Body of pancreas (tissue), 4 donors: ENCODE data around the gene GJA3.

Experiments
- POLR2A ChIP-seq, 3 donors: fragments of 450-650 bp; IDR thresholded peaks; one replicate each; pipeline ENCODE4 v1.6.1; 2016; ENCODE audit warnings: antibody characterized with exemption in 3 of 3, mild to moderate bottlenecking in 2 of 3
- TF ChIP-seq, protein P1 (sequence below), 7 experiments: fragments of 450-650 bp in 4 of 7; fragments of 200-600 bp in 3 of 7; sonication (generic) in 3 of 7; IDR thresholded peaks; one replicate each; pipeline ENCODE4 v1.5.1; 2016 to 2019; ENCODE audit warnings: antibody characterized with exemption in 7 of 7

DNA sequence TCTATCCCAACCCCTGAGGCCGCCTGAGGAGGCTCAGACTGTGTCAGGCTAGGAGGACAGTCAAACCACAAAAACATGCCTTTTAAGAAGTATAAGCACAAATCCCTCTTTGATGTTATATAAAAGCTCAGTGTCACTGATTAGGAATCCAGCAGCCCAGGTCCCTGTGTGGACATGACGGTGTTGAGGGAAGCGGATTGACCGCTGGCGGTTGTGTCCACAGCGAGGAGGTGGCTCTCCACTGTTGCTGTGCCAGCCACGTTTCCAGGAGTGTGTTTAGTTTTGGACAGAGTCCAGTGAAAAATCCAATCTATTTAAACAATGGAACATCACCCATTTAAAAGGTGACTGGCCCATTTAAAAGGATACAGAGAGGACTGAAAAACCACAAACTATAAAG is 7.5 kb upstream of the GJA3 start:
- no peak for TF ChIP-seq POLR2A (IDR thresholded peaks at IDR 0.05)
- TF ChIP-seq, protein P1, sequence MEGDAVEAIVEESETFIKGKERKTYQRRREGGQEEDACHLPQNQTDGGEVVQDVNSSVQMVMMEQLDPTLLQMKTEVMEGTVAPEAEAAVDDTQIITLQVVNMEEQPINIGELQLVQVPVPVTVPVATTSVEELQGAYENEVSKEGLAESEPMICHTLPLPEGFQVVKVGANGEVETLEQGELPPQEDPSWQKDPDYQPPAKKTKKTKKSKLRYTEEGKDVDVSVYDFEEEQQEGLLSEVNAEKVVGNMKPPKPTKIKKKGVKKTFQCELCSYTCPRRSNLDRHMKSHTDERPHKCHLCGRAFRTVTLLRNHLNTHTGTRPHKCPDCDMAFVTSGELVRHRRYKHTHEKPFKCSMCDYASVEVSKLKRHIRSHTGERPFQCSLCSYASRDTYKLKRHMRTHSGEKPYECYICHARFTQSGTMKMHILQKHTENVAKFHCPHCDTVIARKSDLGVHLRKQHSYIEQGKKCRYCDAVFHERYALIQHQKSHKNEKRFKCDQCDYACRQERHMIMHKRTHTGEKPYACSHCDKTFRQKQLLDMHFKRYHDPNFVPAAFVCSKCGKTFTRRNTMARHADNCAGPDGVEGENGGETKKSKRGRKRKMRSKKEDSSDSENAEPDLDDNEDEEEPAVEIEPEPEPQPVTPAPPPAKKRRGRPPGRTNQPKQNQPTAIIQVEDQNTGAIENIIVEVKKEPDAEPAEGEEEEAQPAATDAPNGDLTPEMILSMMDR (IDR thresholded peaks at IDR 0.05): no peak
